ENCODE results near the gene FXYD4. TPM values are rescaled to one million over a fixed set of nuclear protein-coding genes. Genes with fewer than 3 reads are reported as not detected.
A peak's percentile ranks its signal among the peaks of the same experiment; 100 is the strongest.

Gene FXYD4
- total RNA-seq, 4 donors from 2014 or later, result not detected

GRCh38 chr10:43417950-43418768 lies 46.7 kb downstream of the FXYD4 start:
- WGBS, 2 donors (ENCODE audit: low coverage in 1 of 2), result 46 to 76% methylated on average over 6 to 14 of the region's 14 CpGs
- Histone ChIP-seq H3K4me1 (peaks cover 8 to 20% (median 15%) of the 10 kb centered on the region in 4 donors), H3K9me3 (no peaks in the 10 kb centered on the region), H3K27ac (peak overlapping the region in 3 of 4 donors; percentile 24 to 30 (median 25)), H3K36me3 (no peaks in the 10 kb centered on the region), H3K27me3 (no peaks in the 10 kb centered on the region), H3K4me3 (no peak overlapping the region)
- no peak for DNase-seq
- in situ Hi-C loops (cut with MboI; ENCODE audit: low pct_ligation_motif_present in 1 of 4, low pct_unique_long_range_greater_than_20kb in 1 of 4, low sequenced_read_pairs in 3 of 4), result no loop called here
- TF ChIP-seq CTCF (IDR thresholded peaks at IDR 0.05) (no peak), POLR2A (IDR thresholded peaks at IDR 0.05) (no peak), EP300 (IDR thresholded peaks at IDR 0.05; ENCODE audit: low read depth) (no peak), POLR2AphosphoS5 (IDR thresholded peaks at IDR 0.05) (no peak)
- intact Hi-C loops (cut with DNase I; ENCODE audit: low total_unique reads), result no loop called here

GRCh38 chr10:43419997-43420368 lies 48.5 kb downstream of the FXYD4 start:
- Histone ChIP-seq H3K9me3 (no peaks in the 10 kb centered on the region), H3K36me3 (no peaks in the 10 kb centered on the region), H3K4me3 (peak overlapping the region; percentile 9 to 64 (median 49)), H3K4me1 (peaks cover 8 to 20% (median 15%) of the 10 kb centered on the region in 4 donors), H3K27me3 (no peaks in the 10 kb centered on the region), H3K27ac (peak overlapping the region; percentile 96 to 100 (median 98))
- in situ Hi-C loops (cut with MboI; ENCODE audit: low pct_ligation_motif_present in 1 of 4, low pct_unique_long_range_greater_than_20kb in 1 of 4, low sequenced_read_pairs in 3 of 4), result no loop called here
- DNase-seq, result no peak
- WGBS, 2 donors (ENCODE audit: low coverage in 1 of 2), result 67 to 85% methylated on average over 7 to 18 of the region's 18 CpGs
- TF ChIP-seq POLR2AphosphoS5 (IDR thresholded peaks at IDR 0.05), result no peak
- no peak for TF ChIP-seq POLR2A (IDR thresholded peaks at IDR 0.05)
- no peak for TF ChIP-seq CTCF (IDR thresholded peaks at IDR 0.05)
- no peak for TF ChIP-seq EP300 (IDR thresholded peaks at IDR 0.05; ENCODE audit: low read depth)
- intact Hi-C loops (cut with DNase I; ENCODE audit: low total_unique reads), result no loop called here

GRCh38 chr10:43420369-43421200 lies 49.1 kb downstream of the FXYD4 start:
- Histone ChIP-seq H3K27me3 (no peaks in the 10 kb centered on the region), H3K36me3 (no peaks in the 10 kb centered on the region), H3K27ac (peak overlapping the region; percentile 96 to 100 (median 98)), H3K4me1 (peaks cover 8 to 20% (median 15%) of the 10 kb centered on the region in 4 donors), H3K9me3 (no peaks in the 10 kb centered on the region), H3K4me3 (peak overlapping the region; percentile 47 to 64 (median 54))
- 1% methylated on average over 48 of the region's 63 CpGs; no CpG with 5 or more reads in 1 of the 2 donors for WGBS, 2 donors (ENCODE audit: low coverage in 1 of 2)
- peak; percentile 87 for DNase-seq
- in situ Hi-C loops (cut with MboI; ENCODE audit: low pct_ligation_motif_present in 1 of 4, low pct_unique_long_range_greater_than_20kb in 1 of 4, low sequenced_read_pairs in 3 of 4), result no loop called here
- TF ChIP-seq EP300 (IDR thresholded peaks at IDR 0.05; ENCODE audit: low read depth), result no peak
- peak; percentile 64 to 89 (median 79) for TF ChIP-seq POLR2AphosphoS5 (IDR thresholded peaks at IDR 0.05)
- TF ChIP-seq POLR2A (IDR thresholded peaks at IDR 0.05), result peak; percentile 87
- no peak for TF ChIP-seq CTCF (IDR thresholded peaks at IDR 0.05)
- intact Hi-C loops (cut with DNase I; ENCODE audit: low total_unique reads), result no loop called here

GRCh38 chr10:43421201-43421507 lies 49.7 kb downstream of the FXYD4 start:
- DNase-seq, result no peak
- peaks cover 8 to 20% (median 15%) of the 10 kb centered on the region in 4 donors for H3K4me1 ChIP-seq
- H3K27ac ChIP-seq, result peak overlapping the region; percentile 96 to 100 (median 98)
- intact Hi-C loops (cut with DNase I; ENCODE audit: low total_unique reads), result no loop called here
- no peaks in the 10 kb centered on the region for H3K9me3 ChIP-seq
- H3K4me3 ChIP-seq, result peak overlapping the region in 3 of 4 donors; percentile 47 to 64 (median 51)
- in situ Hi-C loops (cut with MboI; ENCODE audit: low pct_ligation_motif_present in 1 of 4, low pct_unique_long_range_greater_than_20kb in 1 of 4, low sequenced_read_pairs in 3 of 4), result no loop called here
- no peaks in the 10 kb centered on the region for H3K27me3 ChIP-seq
- no peaks in the 10 kb centered on the region for H3K36me3 ChIP-seq
- 27 to 33% methylated on average over 1 to 4 of the region's 4 CpGs for WGBS, 2 donors (ENCODE audit: low coverage in 1 of 2)
- TF ChIP-seq EP300 (IDR thresholded peaks at IDR 0.05; ENCODE audit: low read depth), result no peak
- TF ChIP-seq CTCF (IDR thresholded peaks at IDR 0.05), result no peak
- no peak for TF ChIP-seq POLR2A (IDR thresholded peaks at IDR 0.05)
- no peak for TF ChIP-seq POLR2AphosphoS5 (IDR thresholded peaks at IDR 0.05)

Data from transverse colon (tissue), 4 donors.